ENCODE results near the gene WDR4.

The WDR4 gene

GRCh38 chr21:42855937-42856335 lies 23.4 kb downstream of the WDR4 start:
- no peaks in the 10 kb centered on the region for H3K9me3 ChIP-seq (ENCODE audit: low read length)
- H2AFZ ChIP-seq (ENCODE audit: low read length): no peak overlapping the region
- no peaks in the 10 kb centered on the region for H3K4me1 ChIP-seq (ENCODE audit: insufficient read depth, low read length, severe bottlenecking)
- no peaks in the 10 kb centered on the region for H3K79me2 ChIP-seq (ENCODE audit: insufficient read depth, low read length)
- H3F3A ChIP-seq (ENCODE audit: insufficient read depth, low read length): no peaks in the 10 kb centered on the region
- peaks cover 95% of the 10 kb centered on the region for H3K36me3 ChIP-seq (ENCODE audit: insufficient read depth, low read length)
- H3K9ac ChIP-seq (ENCODE audit: low read length): no peak overlapping the region
- no peaks in the 10 kb centered on the region for H4K20me1 ChIP-seq (ENCODE audit: insufficient read depth, low read length)
- no peak overlapping the region for H3K4me2 ChIP-seq (ENCODE audit: low read length)
- H3K27ac ChIP-seq (ENCODE audit: low read depth, low read length, poor library complexity, severe bottlenecking): no peak overlapping the region
- H3K4me3 ChIP-seq (ENCODE audit: low read depth, low read length, poor library complexity, severe bottlenecking): no peak overlapping the region
- TF ChIP-seq EZH2 (IDR thresholded peaks at IDR 0.05; ENCODE audit: borderline replicate concordance, low read length) (no peak), CTCF (IDR thresholded peaks at IDR 0.05; ENCODE audit: low read length) (no peak)
- no peaks in the 10 kb centered on the region for H3K27me3 ChIP-seq (ENCODE audit: insufficient read depth, low read length)
- no peaks in the 10 kb centered on the region for H3K9me2 ChIP-seq (ENCODE audit: low read depth, low read length)

- Histone ChIP-seq H3K27ac (ENCODE audit: low read depth, low read length, poor library complexity, severe bottlenecking) (no peak overlapping the region), H3K9me2 (ENCODE audit: low read depth, low read length) (no peaks in the 10 kb centered on the region), H3K4me3 (ENCODE audit: low read depth, low read length, poor library complexity, severe bottlenecking) (no peak overlapping the region), H3K4me2 (ENCODE audit: low read length) (no peak overlapping the region), H3K27me3 (ENCODE audit: insufficient read depth, low read length) (no peaks in the 10 kb centered on the region), H3K79me2 (ENCODE audit: insufficient read depth, low read length) (no peaks in the 10 kb centered on the region), H3F3A (ENCODE audit: insufficient read depth, low read length) (no peaks in the 10 kb centered on the region), H3K9me3 (ENCODE audit: low read length) (no peaks in the 10 kb centered on the region), H3K36me3 (ENCODE audit: insufficient read depth, low read length) (peaks cover 94% of the 10 kb centered on the region), H3K4me1 (ENCODE audit: insufficient read depth, low read length, severe bottlenecking) (no peaks in the 10 kb centered on the region), H2AFZ (ENCODE audit: low read length) (no peak overlapping the region), H3K9ac (ENCODE audit: low read length) (no peak overlapping the region), H4K20me1 (ENCODE audit: insufficient read depth, low read length) (no peaks in the 10 kb centered on the region)
- TF ChIP-seq CTCF (IDR thresholded peaks at IDR 0.05; ENCODE audit: low read length) (no peak), EZH2 (IDR thresholded peaks at IDR 0.05; ENCODE audit: borderline replicate concordance, low read length) (no peak)
These were observed 24.0 kb downstream of the WDR4 start for GRCh38 chr21:42855171-42855936.

- no peaks in the 10 kb centered on the region for H3F3A ChIP-seq (ENCODE audit: insufficient read depth, low read length)
- no peaks in the 10 kb centered on the region for H3K79me2 ChIP-seq (ENCODE audit: insufficient read depth, low read length)
- H2AFZ ChIP-seq (ENCODE audit: low read length): no peak overlapping the region
- H3K9me3 ChIP-seq (ENCODE audit: low read length): no peaks in the 10 kb centered on the region
- peaks cover 94% of the 10 kb centered on the region for H3K36me3 ChIP-seq (ENCODE audit: insufficient read depth, low read length)
- no peak overlapping the region for H3K9ac ChIP-seq (ENCODE audit: low read length)
- no peaks in the 10 kb centered on the region for H3K4me1 ChIP-seq (ENCODE audit: insufficient read depth, low read length, severe bottlenecking)
- no peaks in the 10 kb centered on the region for H3K9me2 ChIP-seq (ENCODE audit: low read depth, low read length)
- H3K27ac ChIP-seq (ENCODE audit: low read depth, low read length, poor library complexity, severe bottlenecking): no peak overlapping the region
- no peak overlapping the region for H3K4me3 ChIP-seq (ENCODE audit: low read depth, low read length, poor library complexity, severe bottlenecking)
- H3K4me2 ChIP-seq (ENCODE audit: low read length): no peak overlapping the region
- TF ChIP-seq EZH2 (IDR thresholded peaks at IDR 0.05; ENCODE audit: borderline replicate concordance, low read length): no peak
- no peaks in the 10 kb centered on the region for H3K27me3 ChIP-seq (ENCODE audit: insufficient read depth, low read length)
- no peaks in the 10 kb centered on the region for H4K20me1 ChIP-seq (ENCODE audit: insufficient read depth, low read length)
These were observed 24.9 kb downstream of the WDR4 start for GRCh38 chr21:42854246-42855010.
